Neural cell (in vitro differentiated cells): ENCODE measurements around the gene SLC28A1.

Experiments used
- CTCF ChIP-seq: fragments of 450-650 bp; IDR thresholded peaks from 2 replicates; pipeline ENCODE4 v1.5.1; 2014; ENCODE audit warnings: antibody characterized with exemption, mild to moderate bottlenecking, moderate library complexity; ENCODE audit not compliant: poor library complexity, severe bottlenecking
- RAD21 ChIP-seq: fragments of 450-650 bp; conservative IDR thresholded peaks from 2 replicates; pipeline ENCODE4 v1.6.1; 2014; ENCODE audit warnings: antibody characterized with exemption, mild to moderate bottlenecking, moderate library complexity
- REST ChIP-seq: IDR thresholded peaks from 2 replicates; pipeline ENCODE4 v1.6.1; 2012; ENCODE audit warnings: borderline replicate concordance
- TAF1 ChIP-seq: IDR thresholded peaks from 2 replicates; pipeline ENCODE4 v1.6.1; 2012; ENCODE audit warnings: low read depth

GRCh38 chr15:84961707-84962106, 77.2 kb downstream of the SLC28A1 start:
- no peak for TF ChIP-seq TAF1
- TF ChIP-seq RAD21, result no peak
- no peak for TF ChIP-seq REST
- no peak for TF ChIP-seq CTCF
